A549 (cell line): Measurements from ENCODE around the gene KRT7. TPM values are rescaled to one million over a fixed set of nuclear protein-coding genes. Genes with fewer than 3 reads are reported as not detected.

Experiments used
- ATAC-seq, 2 experiments: fragments of 200-7000 bp in 1 of 2; fragments of >200 bp in 1 of 2; cut with Nextera tagmentation in 1 of 2; cut with Tn5 transposase in 1 of 2; 3 replicates each; pipeline versions ENCODE4 v1.8.0 to v1.9.1; 2018 to 2020; ENCODE audit warnings: mild to moderate bottlenecking in 1 of 2, moderate library complexity in 1 of 2
- CTCF ChIA-PET: fragments of 300-600 bp; sonication (Branson Sonifier 250); formaldehyde crosslinking; extraction: SDS; loops from one replicate; lab custom pipeline; 2021; ENCODE audit warnings: antibody characterized with exemption, inconsistent platforms; lab: Yijun Ruan, JAX
- POLR2A ChIA-PET: fragments of 350-600 bp; formaldehyde crosslinking; extraction: SDS; loops from one replicate; lab custom pipeline; 2021; ENCODE audit warnings: antibody characterized with exemption, inconsistent platforms; lab: Yijun Ruan, JAX
- DNase-seq, 2 experiments: peaks; one replicate each; pipeline versions ENCODE4 v3.0.0 to v3.0.0-alpha.2; 2011 to 2016; ENCODE audit warnings: low read depth in 1 of 2, low spot score in 1 of 2
- FAIRE-seq: peaks from 2 replicates; lab custom pipeline; 2011; peaks lifted over from hg19 to GRCh38; lab: Jason Lieb, UNC
- H3K27ac ChIP-seq, 2 experiments: fragments of >200 bp; sonication (Bioruptor Twin); formaldehyde crosslinking; 3 replicates each; pipeline ENCODE4 v1.5.1; 2016 to 2017
- H3K4me1 ChIP-seq: fragments of >200 bp; sonication (Bioruptor Twin); formaldehyde crosslinking; 3 replicates; pipeline ENCODE4 v1.6.1; 2016
- H3K4me2 ChIP-seq: fragments of >200 bp; sonication (Bioruptor Twin); formaldehyde crosslinking; 3 replicates; pipeline ENCODE4 v1.6.1; 2016
- H3K4me3 ChIP-seq: fragments of >200 bp; sonication (Bioruptor Twin); formaldehyde crosslinking; 3 replicates; pipeline ENCODE4 v1.5.1; 2016
- H3K9me3 ChIP-seq: fragments of >200 bp; sonication (Bioruptor Twin); formaldehyde crosslinking; 3 replicates; pipeline ENCODE4 v1.6.1; 2016
- CHD2 ChIP-seq: fragments of 150-350 bp; IDR thresholded peaks from 2 replicates; pipeline ENCODE4 v1.6.1; 2014; ENCODE audit warnings: low read length; ENCODE audit not compliant: partially characterized antibody
- EHMT2 ChIP-seq: fragments of 200-600 bp; sonication (generic); IDR thresholded peaks from 2 replicates; pipeline ENCODE4 v1.6.1; 2016; ENCODE audit warnings: antibody characterized with exemption, low read depth, mild to moderate bottlenecking, moderate library complexity
- FOSB ChIP-seq: fragments of 250-450 bp; sonication (Bioruptor Pico); IDR thresholded peaks from 2 replicates; pipeline ENCODE4 v1.5.0; 2020; ENCODE audit warnings: mild to moderate bottlenecking, moderate library complexity
- FOSL2 ChIP-seq, 2 experiments: fragments of 450-650 bp in 1 of 2; fragments of >200 bp in 1 of 2; sonication (Bioruptor Twin) in 1 of 2; formaldehyde crosslinking; IDR thresholded peaks; 2 replicates each; pipeline versions ENCODE4 v1.5.0 to v1.6.1; 2016 to 2020; ENCODE audit warnings: mild to moderate bottlenecking in 1 of 2, moderate library complexity in 1 of 2
- HEYL ChIP-seq: fragments of 250-450 bp; sonication (Bioruptor Pico); IDR thresholded peaks from 2 replicates; pipeline ENCODE4 v1.8.0; 2021; ENCODE audit warnings: mild to moderate bottlenecking, moderate library complexity
- HOXB13 ChIP-seq: fragments of 250-450 bp; sonication (Bioruptor Pico); IDR thresholded peaks from 2 replicates; pipeline ENCODE4 v1.5.0; 2020; ENCODE audit warnings: low read depth, mild to moderate bottlenecking, moderate library complexity
- JUNB ChIP-seq: fragments of >200 bp; sonication (Bioruptor Twin); formaldehyde crosslinking; IDR thresholded peaks from 2 replicates; pipeline ENCODE4 v1.6.1; 2016
- KDM1A ChIP-seq: fragments of 200-600 bp; sonication (generic); IDR thresholded peaks from 2 replicates; pipeline ENCODE4 v1.6.1; 2016; ENCODE audit warnings: low read depth, mild to moderate bottlenecking
- KDM5A ChIP-seq: fragments of 200-600 bp; sonication (generic); IDR thresholded peaks from 2 replicates; pipeline ENCODE4 v1.6.1; 2016; ENCODE audit warnings: antibody characterized with exemption, mild to moderate bottlenecking
- MAZ ChIP-seq: fragments of 150-350 bp; IDR thresholded peaks from 2 replicates; pipeline ENCODE4 v1.6.1; 2014; ENCODE audit warnings: antibody characterized with exemption, low read depth, low read length, borderline replicate concordance
- PHF8 ChIP-seq: fragments of 200-600 bp; sonication (generic); IDR thresholded peaks from 2 replicates; pipeline ENCODE4 v1.6.1; 2016; ENCODE audit warnings: low read depth, mild to moderate bottlenecking, antibody characterized with exemption, moderate library complexity, borderline replicate concordance
- RARB ChIP-seq: fragments of 250-450 bp; sonication (Bioruptor Pico); IDR thresholded peaks from 2 replicates; pipeline ENCODE4 v1.8.0; 2021; ENCODE audit warnings: mild to moderate bottlenecking, moderate library complexity
- RFX5 ChIP-seq: fragments of 450-650 bp; IDR thresholded peaks from 2 replicates; pipeline ENCODE4 v1.7.1; 2014; ENCODE audit warnings: antibody characterized with exemption, mild to moderate bottlenecking, moderate library complexity
- SREBF2 ChIP-seq: fragments of 450-650 bp; IDR thresholded peaks from 2 replicates; pipeline ENCODE4 v1.6.1; 2014; ENCODE audit warnings: mild to moderate bottlenecking, moderate library complexity
- ZFP36 ChIP-seq: fragments of 450-650 bp; IDR thresholded peaks from 2 replicates; pipeline ENCODE4 v1.6.1; 2014; ENCODE audit warnings: borderline replicate concordance; ENCODE audit not compliant: partially characterized antibody
- WGBS: methylation state at CpG from one replicate; pipeline ENCODE4 v1.1.6; 2017; ENCODE audit errors: missing lambda C conversion rate; 5-methylcytosine and 5-hydroxymethylcytosine counted together
- polyA plus RNA-seq, 4 experiments: library from polyadenylated mRNA; depleted of rRNA in 3 of 4; stranded (reverse); fragments of >200 nt; fragmentation: RNase III in 1 of 4; extraction: RNeasy Plus Mini Kit Qiagen cat#74134 plus additional on column Dnase treatment in 1 of 4; gene quantifications; 2 replicates in 3 of 4; 3 replicates in 1 of 4; pipeline ENCODE4 v1.2.3, GENCODE V29; 2011 to 2017
- TF ChIP-seq, protein P1 (sequence below): fragments of 150-350 bp; IDR thresholded peaks from 2 replicates; pipeline ENCODE4 v1.6.1; 2014; ENCODE audit warnings: low read depth, mild to moderate bottlenecking, low read length
- TF ChIP-seq, protein P2 (sequence below): fragments of 250-450 bp; sonication (Bioruptor Pico); IDR thresholded peaks from 2 replicates; pipeline ENCODE4 v1.5.0; 2020; ENCODE audit warnings: low read depth, mild to moderate bottlenecking, moderate library complexity
- TF ChIP-seq, protein P3 (sequence below): fragments of 200-600 bp; sonication (generic); IDR thresholded peaks from 2 replicates; pipeline ENCODE4 v1.6.1; 2016; ENCODE audit warnings: antibody characterized with exemption, mild to moderate bottlenecking, moderate library complexity
- TF ChIP-seq, protein P4 (sequence below): fragments of >200 bp; sonication (Bioruptor Twin); formaldehyde crosslinking; IDR thresholded peaks from 3 replicates; pipeline ENCODE4 v1.5.1; 2016
- TF ChIP-seq, protein P5 (sequence below): IDR thresholded peaks from 2 replicates; pipeline ENCODE4 v1.6.1; 2012; ENCODE audit warnings: low read depth, borderline replicate concordance
- TF ChIP-seq, protein P6 (sequence below): IDR thresholded peaks from 2 replicates; pipeline ENCODE4 v1.6.1; 2012

Gene KRT7
- polyA plus RNA-seq, 2 of the 4 experiments (the other 2 are of a cell fraction): 2,623 to 3,055 TPM

DNA sequence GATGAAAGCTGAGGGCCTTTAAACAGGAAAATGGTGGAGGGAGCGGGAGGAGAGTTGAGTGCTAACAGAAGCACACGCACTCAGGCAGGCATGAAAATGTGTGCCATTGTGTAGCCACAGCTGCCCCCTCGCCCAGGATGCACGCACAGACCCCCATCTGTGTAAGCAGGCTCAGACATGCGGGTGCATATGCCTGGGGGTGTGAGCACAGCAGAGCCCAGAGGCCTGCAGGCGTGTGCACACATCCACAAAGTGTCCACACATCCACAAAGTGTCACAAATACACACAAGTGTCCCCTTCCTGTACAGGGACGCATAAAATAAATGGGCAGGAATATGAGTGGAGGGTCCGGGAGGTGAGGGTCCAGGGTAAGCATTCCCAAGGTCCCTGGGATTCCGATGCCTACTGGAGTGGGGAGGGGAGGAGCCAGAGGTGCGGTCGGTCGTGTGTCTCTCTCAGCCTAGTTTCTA lies 805 bp upstream of the KRT7 start:
- peak overlapping the region; percentile 97 for H3K27ac ChIP-seq
- TF ChIP-seq, protein P1, sequence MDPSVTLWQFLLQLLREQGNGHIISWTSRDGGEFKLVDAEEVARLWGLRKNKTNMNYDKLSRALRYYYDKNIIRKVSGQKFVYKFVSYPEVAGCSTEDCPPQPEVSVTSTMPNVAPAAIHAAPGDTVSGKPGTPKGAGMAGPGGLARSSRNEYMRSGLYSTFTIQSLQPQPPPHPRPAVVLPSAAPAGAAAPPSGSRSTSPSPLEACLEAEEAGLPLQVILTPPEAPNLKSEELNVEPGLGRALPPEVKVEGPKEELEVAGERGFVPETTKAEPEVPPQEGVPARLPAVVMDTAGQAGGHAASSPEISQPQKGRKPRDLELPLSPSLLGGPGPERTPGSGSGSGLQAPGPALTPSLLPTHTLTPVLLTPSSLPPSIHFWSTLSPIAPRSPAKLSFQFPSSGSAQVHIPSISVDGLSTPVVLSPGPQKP: no peak
- TF ChIP-seq FOSB (CRISPR knock-in tag) (peak; percentile 47; the same call in 1 of the 2 replicates), EHMT2 (no peak), HEYL (CRISPR knock-in tag) (peak; percentile 9; the same call in 1 of the 2 replicates), HOXB13 (CRISPR knock-in tag) (0 out of 2 replicates have a peak, but pooled peaks have one; percentile 71)
- TF ChIP-seq, protein P2, sequence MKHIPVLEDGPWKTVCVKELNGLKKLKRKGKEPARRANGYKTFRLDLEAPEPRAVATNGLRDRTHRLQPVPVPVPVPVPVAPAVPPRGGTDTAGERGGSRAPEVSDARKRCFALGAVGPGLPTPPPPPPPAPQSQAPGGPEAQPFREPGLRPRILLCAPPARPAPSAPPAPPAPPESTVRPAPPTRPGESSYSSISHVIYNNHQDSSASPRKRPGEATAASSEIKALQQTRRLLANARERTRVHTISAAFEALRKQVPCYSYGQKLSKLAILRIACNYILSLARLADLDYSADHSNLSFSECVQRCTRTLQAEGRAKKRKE (CRISPR knock-in tag): 0 out of 2 replicates have a peak, but pooled peaks have one; percentile 22
- peaks cover 64% of the 10 kb centered on the region for H3K4me1 ChIP-seq
- DNase-seq (no peak), ATAC-seq (peak; percentile 4 to 35; a peak in 4 of 6 replicates), FAIRE-seq (peak; percentile 7)
- peak overlapping the region; percentile 99 for H3K4me2 ChIP-seq
- H3K9me3 ChIP-seq: no peaks in the 10 kb centered on the region
- 25% methylated on average over 12 of the region's 12 CpGs for WGBS
- POLR2A ChIA-PET: interaction anchor here (1.0 to 5.7 kb wide), 10 partner anchors 10 to 84 kb away, joined by 3 to 43 read pairs (median 4); no protein-coding TSS in a partner anchor
- H3K4me3 ChIP-seq: peak overlapping the region; percentile 93
- CTCF ChIA-PET: interaction anchor here (0.8 to 13.1 kb wide), 17 partner anchors 10 to 673 kb away, joined by 3 to 182 read pairs (median 5); partner anchors contain the start of genes KRT8 and KRT80

DNA sequence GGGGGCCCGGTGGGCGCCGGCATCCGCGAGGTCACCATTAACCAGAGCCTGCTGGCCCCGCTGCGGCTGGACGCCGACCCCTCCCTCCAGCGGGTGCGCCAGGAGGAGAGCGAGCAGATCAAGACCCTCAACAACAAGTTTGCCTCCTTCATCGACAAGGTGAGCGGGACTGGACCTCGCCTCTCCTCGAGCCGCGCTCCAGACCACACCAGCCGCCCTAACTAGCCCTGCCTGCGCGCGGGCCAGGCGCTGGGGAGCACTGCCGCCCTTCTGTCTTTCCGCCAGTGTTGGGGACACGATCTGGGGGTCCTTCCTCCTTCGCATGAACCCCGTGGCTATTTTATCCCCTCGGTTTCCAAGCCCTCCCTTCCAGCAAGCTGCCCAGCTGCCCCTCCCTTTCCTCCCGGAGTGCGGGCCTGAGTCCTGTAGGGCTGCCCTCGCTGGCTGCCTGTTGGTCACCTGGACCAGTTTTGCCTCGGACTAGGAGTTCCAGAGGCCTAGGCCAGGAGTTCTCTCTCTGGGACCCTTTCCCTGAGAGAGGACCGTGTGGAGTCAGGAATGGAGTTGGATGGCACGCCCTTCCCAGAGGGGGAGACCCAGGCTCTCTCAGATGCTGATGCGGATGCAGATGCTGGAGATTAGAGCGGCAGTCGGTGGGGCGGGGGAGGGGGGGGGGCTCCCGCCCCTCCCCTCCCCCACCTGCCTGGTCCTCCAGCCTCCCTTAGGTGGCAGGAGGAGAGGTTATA lies 592 bp downstream of the KRT7 start:
- H3K27ac ChIP-seq: peak overlapping the region; percentile 97
- ATAC-seq: peak in 1 of 2 experiments; percentile 2; a peak in 3 of 6 replicates
- POLR2A ChIA-PET: interaction anchor here (0.9 to 5.7 kb wide), 15 partner anchors 8 to 94 kb away, joined by 3 to 43 read pairs (median 7); partner anchors contain the start of gene KRT80
- WGBS: 2% methylated on average over 33 of the region's 40 CpGs
- H3K4me1 ChIP-seq: peaks cover 73% of the 10 kb centered on the region
- CTCF ChIA-PET: interaction anchor here (0.7 to 13.1 kb wide), 21 partner anchors 11 to 647 kb away, joined by 3 to 182 read pairs (median 5); partner anchors contain the start of gene KRT80
- DNase-seq: peak in 1 of 2 experiments; percentile 54
- FAIRE-seq: no peak
- peak overlapping the region; percentile 99 for H3K4me2 ChIP-seq
- H3K4me3 ChIP-seq: peak overlapping the region; percentile 93
- no peaks in the 10 kb centered on the region for H3K9me3 ChIP-seq
- TF ChIP-seq, protein P3, sequence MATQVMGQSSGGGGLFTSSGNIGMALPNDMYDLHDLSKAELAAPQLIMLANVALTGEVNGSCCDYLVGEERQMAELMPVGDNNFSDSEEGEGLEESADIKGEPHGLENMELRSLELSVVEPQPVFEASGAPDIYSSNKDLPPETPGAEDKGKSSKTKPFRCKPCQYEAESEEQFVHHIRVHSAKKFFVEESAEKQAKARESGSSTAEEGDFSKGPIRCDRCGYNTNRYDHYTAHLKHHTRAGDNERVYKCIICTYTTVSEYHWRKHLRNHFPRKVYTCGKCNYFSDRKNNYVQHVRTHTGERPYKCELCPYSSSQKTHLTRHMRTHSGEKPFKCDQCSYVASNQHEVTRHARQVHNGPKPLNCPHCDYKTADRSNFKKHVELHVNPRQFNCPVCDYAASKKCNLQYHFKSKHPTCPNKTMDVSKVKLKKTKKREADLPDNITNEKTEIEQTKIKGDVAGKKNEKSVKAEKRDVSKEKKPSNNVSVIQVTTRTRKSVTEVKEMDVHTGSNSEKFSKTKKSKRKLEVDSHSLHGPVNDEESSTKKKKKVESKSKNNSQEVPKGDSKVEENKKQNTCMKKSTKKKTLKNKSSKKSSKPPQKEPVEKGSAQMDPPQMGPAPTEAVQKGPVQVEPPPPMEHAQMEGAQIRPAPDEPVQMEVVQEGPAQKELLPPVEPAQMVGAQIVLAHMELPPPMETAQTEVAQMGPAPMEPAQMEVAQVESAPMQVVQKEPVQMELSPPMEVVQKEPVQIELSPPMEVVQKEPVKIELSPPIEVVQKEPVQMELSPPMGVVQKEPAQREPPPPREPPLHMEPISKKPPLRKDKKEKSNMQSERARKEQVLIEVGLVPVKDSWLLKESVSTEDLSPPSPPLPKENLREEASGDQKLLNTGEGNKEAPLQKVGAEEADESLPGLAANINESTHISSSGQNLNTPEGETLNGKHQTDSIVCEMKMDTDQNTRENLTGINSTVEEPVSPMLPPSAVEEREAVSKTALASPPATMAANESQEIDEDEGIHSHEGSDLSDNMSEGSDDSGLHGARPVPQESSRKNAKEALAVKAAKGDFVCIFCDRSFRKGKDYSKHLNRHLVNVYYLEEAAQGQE: no peak
- TF ChIP-seq RFX5 (no peak), SREBF2 (no peak), FOSB (CRISPR knock-in tag) (0 out of 2 replicates have a peak, but pooled peaks have one; percentile 37), ZFP36 (no peak), KDM5A (no peak), JUNB (no peak), PHF8 (0 out of 2 replicates have a peak, but pooled peaks have one; percentile 30), KDM1A (no peak), CHD2 (peak; percentile 34), HEYL (CRISPR knock-in tag) (no peak), MAZ (no peak; the same call in 1 of the 2 replicates), RARB (no peak), FOSL2 (IDR thresholded peaks at IDR 0.05) (no peak), FOSL2 (CRISPR knock-in tag; IDR thresholded peaks at IDR 0.05) (no peak)
- TF ChIP-seq, protein P4, sequence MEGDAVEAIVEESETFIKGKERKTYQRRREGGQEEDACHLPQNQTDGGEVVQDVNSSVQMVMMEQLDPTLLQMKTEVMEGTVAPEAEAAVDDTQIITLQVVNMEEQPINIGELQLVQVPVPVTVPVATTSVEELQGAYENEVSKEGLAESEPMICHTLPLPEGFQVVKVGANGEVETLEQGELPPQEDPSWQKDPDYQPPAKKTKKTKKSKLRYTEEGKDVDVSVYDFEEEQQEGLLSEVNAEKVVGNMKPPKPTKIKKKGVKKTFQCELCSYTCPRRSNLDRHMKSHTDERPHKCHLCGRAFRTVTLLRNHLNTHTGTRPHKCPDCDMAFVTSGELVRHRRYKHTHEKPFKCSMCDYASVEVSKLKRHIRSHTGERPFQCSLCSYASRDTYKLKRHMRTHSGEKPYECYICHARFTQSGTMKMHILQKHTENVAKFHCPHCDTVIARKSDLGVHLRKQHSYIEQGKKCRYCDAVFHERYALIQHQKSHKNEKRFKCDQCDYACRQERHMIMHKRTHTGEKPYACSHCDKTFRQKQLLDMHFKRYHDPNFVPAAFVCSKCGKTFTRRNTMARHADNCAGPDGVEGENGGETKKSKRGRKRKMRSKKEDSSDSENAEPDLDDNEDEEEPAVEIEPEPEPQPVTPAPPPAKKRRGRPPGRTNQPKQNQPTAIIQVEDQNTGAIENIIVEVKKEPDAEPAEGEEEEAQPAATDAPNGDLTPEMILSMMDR: no peak
- TF ChIP-seq, protein P5, sequence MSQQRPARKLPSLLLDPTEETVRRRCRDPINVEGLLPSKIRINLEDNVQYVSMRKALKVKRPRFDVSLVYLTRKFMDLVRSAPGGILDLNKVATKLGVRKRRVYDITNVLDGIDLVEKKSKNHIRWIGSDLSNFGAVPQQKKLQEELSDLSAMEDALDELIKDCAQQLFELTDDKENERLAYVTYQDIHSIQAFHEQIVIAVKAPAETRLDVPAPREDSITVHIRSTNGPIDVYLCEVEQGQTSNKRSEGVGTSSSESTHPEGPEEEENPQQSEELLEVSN: no peak; the same call in 1 of the 2 replicates
- TF ChIP-seq, protein P6, sequence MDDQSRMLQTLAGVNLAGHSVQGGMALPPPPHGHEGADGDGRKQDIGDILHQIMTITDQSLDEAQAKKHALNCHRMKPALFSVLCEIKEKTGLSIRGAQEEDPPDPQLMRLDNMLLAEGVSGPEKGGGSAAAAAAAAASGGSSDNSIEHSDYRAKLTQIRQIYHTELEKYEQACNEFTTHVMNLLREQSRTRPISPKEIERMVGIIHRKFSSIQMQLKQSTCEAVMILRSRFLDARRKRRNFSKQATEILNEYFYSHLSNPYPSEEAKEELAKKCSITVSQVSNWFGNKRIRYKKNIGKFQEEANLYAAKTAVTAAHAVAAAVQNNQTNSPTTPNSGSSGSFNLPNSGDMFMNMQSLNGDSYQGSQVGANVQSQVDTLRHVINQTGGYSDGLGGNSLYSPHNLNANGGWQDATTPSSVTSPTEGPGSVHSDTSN: no peak
